ENCODE measurements around the gene CHD9NB. TPM values are rescaled to one million over a fixed set of nuclear protein-coding genes. Genes with fewer than 3 reads are reported as not detected.

The CHD9NB gene
- total RNA-seq, 4 donors from 2014 or later, result 1.9 to 3.0 (median 2.1) TPM

- intact Hi-C loops (cut with DNase I), result no loop called here
- TF ChIP-seq CTCF (IDR thresholded peaks at IDR 0.05), result no peak
- TF ChIP-seq POLR2A (IDR thresholded peaks at IDR 0.05), result no peak
- Histone ChIP-seq H3K9me3 (no peaks in the 10 kb centered on the region), H3K4me1 (peaks cover 0 to 5% (median 0%) of the 10 kb centered on the region in 3 donors), H3K27me3 (peaks cover 0 to 7% (median 0%) of the 10 kb centered on the region in 4 donors), H3K36me3 (no peaks in the 10 kb centered on the region), H3K4me3 (no peak overlapping the region), H3K27ac (no peak overlapping the region)
- DNase-seq, result no peak
- 76 to 98% methylated on average over 2 of the region's 2 CpGs for WGBS, 2 donors
These were observed 33.8 kb downstream of the CHD9NB start for GRCh38 chr16:53018834-53019416.

GRCh38 chr16:53014287-53014686 lies 38.4 kb downstream of the CHD9NB start:
- Histone ChIP-seq H3K4me1 (no peaks in the 10 kb centered on the region), H3K36me3 (no peaks in the 10 kb centered on the region)
- WGBS, 2 donors, result 55 to 65% methylated on average over 3 to 4 of the region's 4 CpGs

GRCh38 chr16:53007095-53007494 lies 45.6 kb downstream of the CHD9NB start:
- no peaks in the 10 kb centered on the region for H3K9me3 ChIP-seq
- no peaks in the 10 kb centered on the region for H3K36me3 ChIP-seq
- intact Hi-C loops (cut with DNase I), result no loop called here
- H3K4me1 ChIP-seq, result no peaks in the 10 kb centered on the region
- DNase-seq, result no peak
- TF ChIP-seq CTCF (IDR thresholded peaks at IDR 0.05) (no peak), POLR2A (IDR thresholded peaks at IDR 0.05) (no peak)
- no peak overlapping the region for H3K4me3 ChIP-seq
- no peaks in the 10 kb centered on the region for H3K27me3 ChIP-seq
- no peak overlapping the region for H3K27ac ChIP-seq
- 85 to 100% methylated on average over 1 of the region's 1 CpG for WGBS, 2 donors

More at GRCh38 chr16:53014287-53014686, 38.4 kb downstream of the CHD9NB start:
- TF ChIP-seq CTCF (IDR thresholded peaks at IDR 0.05) (no peak), POLR2A (IDR thresholded peaks at IDR 0.05) (no peak)
- Histone ChIP-seq H3K27me3 (peaks cover 0 to 15% (median 0%) of the 10 kb centered on the region in 4 donors), H3K9me3 (no peaks in the 10 kb centered on the region), H3K27ac (no peak overlapping the region), H3K4me3 (no peak overlapping the region)
- intact Hi-C loops (cut with DNase I), result no loop called here
- DNase-seq, result no peak

DNA sequence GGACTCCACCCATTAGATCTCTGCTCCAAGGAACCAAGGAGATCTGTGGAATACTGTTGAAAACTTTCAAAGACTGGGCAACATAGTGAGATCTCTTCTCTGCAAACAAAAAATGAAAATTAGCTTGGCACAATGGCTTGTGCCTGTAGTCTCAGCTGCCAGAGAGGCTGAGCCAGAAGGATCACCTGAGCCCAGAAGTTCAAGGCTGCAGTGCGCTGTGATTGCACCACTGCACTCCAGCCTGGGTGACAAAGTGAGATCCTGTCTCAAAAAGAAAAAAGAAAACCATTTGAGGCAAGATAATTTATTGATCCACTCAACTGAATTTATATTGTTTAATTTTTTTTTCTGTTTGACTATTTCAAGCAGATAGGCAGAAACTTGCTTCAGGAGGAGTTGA lies 54.8 kb downstream of the CHD9NB start:
- WGBS, 2 donors, result 90 to 95% methylated on average over 1 of the region's 1 CpG
- no peak overlapping the region for H3K27ac ChIP-seq
- H3K9me3 ChIP-seq, result no peaks in the 10 kb centered on the region
- TF ChIP-seq CTCF (IDR thresholded peaks at IDR 0.05), result no peak
- no peak for TF ChIP-seq POLR2A (IDR thresholded peaks at IDR 0.05)
- intact Hi-C loops (cut with DNase I), result no loop called here
- H3K27me3 ChIP-seq, result no peaks in the 10 kb centered on the region
- no peaks in the 10 kb centered on the region for H3K4me1 ChIP-seq
- no peak for DNase-seq
- H3K36me3 ChIP-seq, result no peaks in the 10 kb centered on the region
- no peak overlapping the region for H3K4me3 ChIP-seq

GRCh38 chr16:52994942-52995341 lies 57.8 kb downstream of the CHD9NB start:
- Histone ChIP-seq H3K36me3 (no peaks in the 10 kb centered on the region), H3K9me3 (no peaks in the 10 kb centered on the region), H3K4me3 (no peak overlapping the region), H3K27me3 (peaks cover 0 to 3% (median 0%) of the 10 kb centered on the region in 4 donors), H3K4me1 (no peaks in the 10 kb centered on the region), H3K27ac (no peak overlapping the region)
- 86 to 87% methylated on average over 5 of the region's 5 CpGs for WGBS, 2 donors
- TF ChIP-seq CTCF (IDR thresholded peaks at IDR 0.05) (no peak), POLR2A (IDR thresholded peaks at IDR 0.05) (no peak)
- intact Hi-C loops (cut with DNase I), result no loop called here
- no peak for DNase-seq
